ENCODE results near the gene CDK17.

DNA sequence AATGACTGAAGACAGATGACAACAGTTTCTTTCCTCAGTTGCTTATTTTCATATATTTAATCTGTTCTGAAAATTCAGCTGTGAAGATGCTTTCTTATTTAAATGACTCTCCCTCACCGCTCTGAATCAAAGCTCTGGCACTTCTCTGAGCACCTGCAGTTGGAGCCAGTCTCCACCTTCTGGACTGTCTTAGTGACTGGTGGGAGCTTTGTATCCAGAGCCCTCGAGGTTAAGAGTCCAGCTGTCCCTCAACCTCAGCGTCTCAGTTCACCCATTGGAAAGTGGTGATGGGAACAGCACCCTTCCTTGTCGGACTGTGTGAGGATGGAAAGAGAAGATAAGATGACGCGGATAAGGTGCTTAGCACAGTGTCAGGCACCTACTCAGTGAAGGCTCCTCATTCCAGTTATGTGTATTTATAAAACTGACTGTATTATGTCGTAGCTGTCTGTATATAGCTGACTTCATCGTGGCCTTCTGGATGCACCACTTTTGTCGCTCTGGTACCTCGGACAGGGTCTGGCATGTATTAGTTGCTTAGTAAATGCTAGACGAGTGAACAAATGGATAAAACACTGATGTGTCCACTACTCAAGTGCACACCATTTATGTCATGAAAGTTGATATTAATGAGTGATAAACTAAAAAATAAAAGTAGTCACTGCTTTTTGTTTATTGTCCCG lies 171.5 kb downstream of the CDK17 start:
- TF ChIP-seq TAF1 (IDR thresholded peaks at IDR 0.05; ENCODE audit: borderline replicate concordance, insufficient read depth, low read length) (no peak), POLR2AphosphoS5 (IDR thresholded peaks at IDR 0.05; ENCODE audit: low read depth, low read length) (no peak), SIN3A (IDR thresholded peaks at IDR 0.05; ENCODE audit: borderline replicate concordance, insufficient read depth, low read length) (no peak)
- TF ChIP-seq, protein P1, sequence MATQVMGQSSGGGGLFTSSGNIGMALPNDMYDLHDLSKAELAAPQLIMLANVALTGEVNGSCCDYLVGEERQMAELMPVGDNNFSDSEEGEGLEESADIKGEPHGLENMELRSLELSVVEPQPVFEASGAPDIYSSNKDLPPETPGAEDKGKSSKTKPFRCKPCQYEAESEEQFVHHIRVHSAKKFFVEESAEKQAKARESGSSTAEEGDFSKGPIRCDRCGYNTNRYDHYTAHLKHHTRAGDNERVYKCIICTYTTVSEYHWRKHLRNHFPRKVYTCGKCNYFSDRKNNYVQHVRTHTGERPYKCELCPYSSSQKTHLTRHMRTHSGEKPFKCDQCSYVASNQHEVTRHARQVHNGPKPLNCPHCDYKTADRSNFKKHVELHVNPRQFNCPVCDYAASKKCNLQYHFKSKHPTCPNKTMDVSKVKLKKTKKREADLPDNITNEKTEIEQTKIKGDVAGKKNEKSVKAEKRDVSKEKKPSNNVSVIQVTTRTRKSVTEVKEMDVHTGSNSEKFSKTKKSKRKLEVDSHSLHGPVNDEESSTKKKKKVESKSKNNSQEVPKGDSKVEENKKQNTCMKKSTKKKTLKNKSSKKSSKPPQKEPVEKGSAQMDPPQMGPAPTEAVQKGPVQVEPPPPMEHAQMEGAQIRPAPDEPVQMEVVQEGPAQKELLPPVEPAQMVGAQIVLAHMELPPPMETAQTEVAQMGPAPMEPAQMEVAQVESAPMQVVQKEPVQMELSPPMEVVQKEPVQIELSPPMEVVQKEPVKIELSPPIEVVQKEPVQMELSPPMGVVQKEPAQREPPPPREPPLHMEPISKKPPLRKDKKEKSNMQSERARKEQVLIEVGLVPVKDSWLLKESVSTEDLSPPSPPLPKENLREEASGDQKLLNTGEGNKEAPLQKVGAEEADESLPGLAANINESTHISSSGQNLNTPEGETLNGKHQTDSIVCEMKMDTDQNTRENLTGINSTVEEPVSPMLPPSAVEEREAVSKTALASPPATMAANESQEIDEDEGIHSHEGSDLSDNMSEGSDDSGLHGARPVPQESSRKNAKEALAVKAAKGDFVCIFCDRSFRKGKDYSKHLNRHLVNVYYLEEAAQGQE (IDR thresholded peaks at IDR 0.05; ENCODE audit: insufficient read depth in 1 of 2, low read depth in 2 of 2, low read length in 2 of 2) = peak in 1 of 2 experiments; percentile 64; a peak in 2 of 4 replicates
